Upper lobe of left lung (tissue), 6 donors: ENCODE measurements around the gene COQ5. TPM values are rescaled to one million over a fixed set of nuclear protein-coding genes. Genes with fewer than 3 reads are reported as not detected.

Experiments
- ATAC-seq, 2 donors: fragments of 200-7000 bp; cut with Tn5 transposase; one replicate each; pipeline ENCODE4 v1.9.1; 2022; ENCODE audit warnings: mild to moderate bottlenecking in 2 of 2, moderate library complexity in 2 of 2; ENCODE audit not compliant: low FRiP score in 2 of 2
- DNase-seq, 2 donors: peaks; one replicate each; pipeline ENCODE4 v3.0.0-alpha.2; 2019 to 2020
- H3K27ac ChIP-seq, 4 donors: fragments of 200-600 bp; sonication (generic); one replicate each; pipeline ENCODE4 v1.5.1; 2016 to 2019
- H3K27me3 ChIP-seq, 4 donors: fragments of 200-600 bp; sonication (generic); one replicate each; pipeline ENCODE4 v1.5.1; 2017 to 2019
- H3K36me3 ChIP-seq, 4 donors: fragments of 200-600 bp; sonication (generic); one replicate each; pipeline ENCODE4 v1.5.1; 2016 to 2019
- H3K4me1 ChIP-seq, 4 donors: fragments of 200-600 bp; sonication (generic); one replicate each; pipeline ENCODE4 v1.5.1; 2018 to 2019
- H3K4me3 ChIP-seq, 4 donors: fragments of 200-600 bp; sonication (generic); one replicate each; pipeline ENCODE4 v1.5.1; 2017 to 2019; ENCODE audit warnings: mild to moderate bottlenecking in 2 of 4, moderate library complexity in 1 of 4
- H3K9me3 ChIP-seq, 4 donors: fragments of 200-600 bp; sonication (generic); one replicate each; pipeline ENCODE4 v1.5.1; 2018 to 2019
- CTCF ChIP-seq, 6 experiments: fragments of 450-650 bp in 4 of 6; fragments of 200-600 bp in 2 of 6; sonication (generic) in 2 of 6; IDR thresholded peaks; one replicate each; pipeline ENCODE4 v1.5.1; 2016 to 2019; ENCODE audit warnings: antibody characterized with exemption in 6 of 6
- EP300 ChIP-seq, 4 donors: sonication (generic); formaldehyde crosslinking; IDR thresholded peaks; one replicate each; pipeline ENCODE4 v1.5.1; 2017; ENCODE audit warnings: antibody characterized with exemption in 4 of 4, control low read depth in 2 of 4
- POLR2A ChIP-seq, 4 donors: fragments of 450-650 bp; IDR thresholded peaks; one replicate each; pipeline ENCODE4 v1.5.1; 2016 to 2017; ENCODE audit warnings: antibody characterized with exemption in 4 of 4, mild to moderate bottlenecking in 2 of 4
- POLR2AphosphoS5 ChIP-seq, 2 donors: sonication (generic); formaldehyde crosslinking; IDR thresholded peaks; one replicate each; pipeline ENCODE4 v1.5.1; 2017; ENCODE audit warnings: antibody characterized with exemption in 2 of 2
- WGBS, 2 donors: methylation state at CpG; one replicate each; pipeline ENCODE4 v1.1.5; 2017 to 2018; 5-methylcytosine and 5-hydroxymethylcytosine counted together
- small RNA-seq, 4 donors: library from RNA; depleted of rRNA; stranded (forward); fragments of <200 nt; gene quantifications; one replicate each; pipeline ENCODE3, GENCODE V24; 2016
- total RNA-seq, 6 donors: library from RNA; depleted of rRNA in 4 of 6; stranded (reverse); fragments of >200 nt in 4 of 6; gene quantifications; one replicate each; pipeline versions ENCODE4 v1.1.0 to v1.2.1, GENCODE V29; 2016 to 2021
- donor health status: DM: no; HTN: no; CAD: no; lungs with moderate emphysema.
- donor health status: DM: no; HTN: yes; CAD: no; lungs with severe emphysema.

The COQ5 gene
- total RNA-seq, 6 donors from 2014 or later, result 7.5 to 26.0 (median 16.3) TPM

- Histone ChIP-seq H3K4me3 (no peak overlapping the region), H3K4me1 (no peaks in the 10 kb centered on the region), H3K27me3 (no peaks in the 10 kb centered on the region), H3K9me3 (no peaks in the 10 kb centered on the region), H3K36me3 (peaks cover 50 to 100% (median 84%) of the 10 kb centered on the region in 4 donors), H3K27ac (no peak overlapping the region)
- no peak for TF ChIP-seq EP300 (IDR thresholded peaks at IDR 0.05)
- no peak for TF ChIP-seq POLR2AphosphoS5 (IDR thresholded peaks at IDR 0.05)
- no peak for TF ChIP-seq POLR2A (IDR thresholded peaks at IDR 0.05)
- TF ChIP-seq CTCF (IDR thresholded peaks at IDR 0.05), result no peak
- WGBS, 2 donors, result 94 to 96% methylated on average over 3 of the region's 3 CpGs
- no peak for ATAC-seq
- DNase-seq, result no peak
Observed at GRCh38 chr12:120460157-120460556, 68.8 kb downstream of the COQ5 start.

GRCh38 chr12:120457133-120457532 lies 71.8 kb downstream of the COQ5 start:
- Histone ChIP-seq H3K27ac (no peak overlapping the region), H3K27me3 (no peaks in the 10 kb centered on the region), H3K36me3 (peaks cover 33 to 87% (median 60%) of the 10 kb centered on the region in 4 donors), H3K9me3 (no peaks in the 10 kb centered on the region), H3K4me3 (no peak overlapping the region), H3K4me1 (no peaks in the 10 kb centered on the region)
- WGBS, 2 donors, result 86 to 91% methylated on average over 6 of the region's 6 CpGs
- TF ChIP-seq POLR2A (IDR thresholded peaks at IDR 0.05) (no peak), CTCF (IDR thresholded peaks at IDR 0.05) (no peak), POLR2AphosphoS5 (IDR thresholded peaks at IDR 0.05) (no peak), EP300 (IDR thresholded peaks at IDR 0.05) (no peak)
- ATAC-seq (no peak), DNase-seq (no peak)

- Histone ChIP-seq H3K4me3 (no peak overlapping the region), H3K27me3 (no peaks in the 10 kb centered on the region), H3K9me3 (no peaks in the 10 kb centered on the region), H3K36me3 (peaks cover 25 to 74% (median 46%) of the 10 kb centered on the region in 4 donors), H3K27ac (no peak overlapping the region), H3K4me1 (no peaks in the 10 kb centered on the region)
- TF ChIP-seq CTCF (IDR thresholded peaks at IDR 0.05) (no peak), EP300 (IDR thresholded peaks at IDR 0.05) (no peak), POLR2A (IDR thresholded peaks at IDR 0.05) (no peak), POLR2AphosphoS5 (IDR thresholded peaks at IDR 0.05) (no peak)
- DNase-seq (no peak), ATAC-seq (no peak)
- WGBS, 2 donors, result 87 to 96% methylated on average over 7 of the region's 7 CpGs
Observed at GRCh38 chr12:120455302-120455701, 73.7 kb downstream of the COQ5 start.

- DNase-seq (no peak), ATAC-seq (peak in 1 of 2 donors; percentile 50)
- no peak overlapping the region for H3K27ac ChIP-seq
- no peaks in the 10 kb centered on the region for H3K9me3 ChIP-seq
- no peak overlapping the region for H3K4me3 ChIP-seq
- H3K36me3 ChIP-seq, result peaks cover 15 to 65% (median 37%) of the 10 kb centered on the region in 4 donors
- 77 to 85% methylated on average over 4 of the region's 4 CpGs for WGBS, 2 donors
- TF ChIP-seq EP300 (IDR thresholded peaks at IDR 0.05) (no peak), CTCF (IDR thresholded peaks at IDR 0.05) (peak in 4 of 6 experiments; percentile 25 to 47 (median 36))
- no peaks in the 10 kb centered on the region for H3K27me3 ChIP-seq
- no peaks in the 10 kb centered on the region for H3K4me1 ChIP-seq
Observed at GRCh38 chr12:120453977-120454376, 75.0 kb downstream of the COQ5 start.

Small RNAs within 50 kb of the gene (small RNA-seq; reads per million reads assigned to genes)
- gene RF00019, result 0 reads per million in 4 donors

Other genes with a start within 250 kb of the COQ5 start
- over 10,000 TPM in 1 of 6 donors, 1,000 to 10,000 TPM in 1, under 1 TPM in 4; under 0.01 to 11,449 (median under 0.01) TPM for gene RNU4-2, start 237.3 kb downstream of the COQ5 start, total RNA-seq
- 1,000 to 10,000 TPM in 2 of 6 donors, under 1 TPM in 4; under 0.01 to 4,461 (median under 0.01) TPM for gene RNU4-1, start 235.9 kb downstream of the COQ5 start, total RNA-seq
- gene SIRT4, start 226.8 kb downstream of the COQ5 start, total RNA-seq, result 1 to 10 TPM in 5 of 6 donors, under 1 TPM in 1; 1.00 to 5.2 (median 2.9) TPM
- gene PLA2G1B, start 201.4 kb downstream of the COQ5 start, total RNA-seq, result 100 to 1,000 TPM in 2 of 6 donors, 10 to 100 TPM in 4; 10.5 to 412 (median 70.3) TPM
- gene MSI1, start 160.0 kb downstream of the COQ5 start, total RNA-seq, result under 1 TPM in 5 of 6 donors, not detected in 1; 0.43 to 0.91 (median 0.49) TPM
- 100 to 1,000 TPM; 131 to 733 (median 324) TPM for gene COX6A1, start 91.0 kb downstream of the COQ5 start, total RNA-seq
- 10 to 100 TPM in 4 of 6 donors, 1 to 10 TPM in 1, not detected in 1; 5.2 to 21.1 (median 18.7) TPM for gene TRIAP1, start 82.8 kb downstream of the COQ5 start, total RNA-seq
- gene GATC, start 82.7 kb downstream of the COQ5 start, total RNA-seq, result 10 to 100 TPM; 11.8 to 35.6 (median 22.5) TPM
- gene SRSF9, start 59.4 kb downstream of the COQ5 start, total RNA-seq, result 100 to 1,000 TPM in 4 of 6 donors, 10 to 100 TPM in 2; 74.5 to 127 (median 107) TPM
- gene DYNLL1, start 33.0 kb downstream of the COQ5 start, total RNA-seq, result 100 to 1,000 TPM in 5 of 6 donors, 10 to 100 TPM in 1; 61.5 to 330 (median 176) TPM
- gene RNF10, start 5.2 kb upstream of the COQ5 start, total RNA-seq, result 100 to 1,000 TPM; 189 to 456 (median 243) TPM
- gene POP5, start 52.2 kb upstream of the COQ5 start, total RNA-seq, result 10 to 100 TPM; 15.9 to 42.2 (median 33.9) TPM
- gene CABP1, start 111.5 kb upstream of the COQ5 start, total RNA-seq, result 1 to 10 TPM in 2 of 6 donors, not detected in 4; 1.2 to 2.1 TPM
- 100 to 1,000 TPM in 2 of 6 donors, 10 to 100 TPM in 4; 29.3 to 125 (median 71.2) TPM for gene MLEC, start 158.0 kb upstream of the COQ5 start, total RNA-seq
- 10 to 100 TPM; 18.8 to 28.7 (median 22.8) TPM for gene UNC119B, start 181.3 kb upstream of the COQ5 start, total RNA-seq
- 10 to 100 TPM; 24.1 to 43.1 (median 32.9) TPM for gene ACADS, start 196.7 kb upstream of the COQ5 start, total RNA-seq